Measurements from ENCODE around the gene SERINC2.

The SERINC2 gene

DNA sequence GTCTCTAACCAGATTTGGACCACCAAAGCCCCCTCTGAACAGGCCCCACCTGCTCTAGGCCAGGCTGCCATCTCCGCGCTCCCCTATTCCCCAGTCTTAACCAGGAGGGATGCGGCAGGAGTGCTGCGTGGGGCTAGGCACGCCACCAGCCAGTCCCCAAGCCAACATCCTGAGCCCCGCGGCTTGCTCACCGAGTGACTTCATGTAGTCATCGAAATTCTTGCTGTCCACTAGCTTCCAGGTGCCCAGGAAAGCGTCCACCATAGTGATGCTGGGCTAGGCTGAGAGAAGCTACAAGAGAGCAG is 40.3 kb upstream of the SERINC2 start:
- peak overlapping the region; percentile 37 for H3K23ac ChIP-seq (ENCODE audit: low read depth, low read length, poor library complexity)
- peak overlapping the region; percentile 79 for H3K14ac ChIP-seq (ENCODE audit: low read length)
- H4K8ac ChIP-seq (ENCODE audit: low read depth, low read length): no peak overlapping the region
- H3K27me3 ChIP-seq (ENCODE audit: control insufficient read depth in 3 of 3, insufficient read depth in 3 of 3, low read depth in 1 of 3, low read length in 3 of 3): peaks cover 0 to 8% (median 0%) of the 10 kb centered on the region in 3 experiments
- H3K79me1 ChIP-seq (ENCODE audit: low read depth, low read length): no peaks in the 10 kb centered on the region
- peak overlapping the region; percentile 71 for H3K9ac ChIP-seq (ENCODE audit: low read depth, low read length, poor library complexity)
- peak overlapping the region; percentile 85 for H3K4me2 ChIP-seq (ENCODE audit: insufficient read depth, low read length, poor library complexity, severe bottlenecking)
- H2AK5ac ChIP-seq (ENCODE audit: low read depth, low read length): peak overlapping the region; percentile 59
- peak overlapping the region; percentile 10 for H2BK120ac ChIP-seq (ENCODE audit: low read depth, low read length)
- no peak overlapping the region for H3K4ac ChIP-seq (ENCODE audit: low read length)
- H3K36me3 ChIP-seq (replicated peaks in 1 of 2; ENCODE audit: control insufficient read depth in 2 of 2, insufficient read depth in 2 of 2, low read length in 2 of 2): peaks cover 0 to 14% of the 10 kb centered on the region in 2 donors
- peak overlapping the region; percentile 49 to 75 for H3K4me3 ChIP-seq (ENCODE audit: low read length in 2 of 2)
- H3K27ac ChIP-seq (replicated peaks; ENCODE audit: low read length): no peak overlapping the region
- H3K9me3 ChIP-seq (replicated peaks in 1 of 2; ENCODE audit: control insufficient read depth in 2 of 2, insufficient read depth in 1 of 2, low read depth in 1 of 2, low read length in 2 of 2): no peaks in the 10 kb centered on the region
- no peak overlapping the region for H2BK15ac ChIP-seq (ENCODE audit: low read length)
- DNase-seq (ENCODE audit: low spot score): no peak
- peaks cover 23 to 34% of the 10 kb centered on the region in 2 donors for H3K4me1 ChIP-seq (ENCODE audit: control insufficient read depth in 2 of 2, insufficient read depth in 1 of 2, low read depth in 1 of 2, low read length in 2 of 2)
- no peak overlapping the region for H4K91ac ChIP-seq (ENCODE audit: low read depth, low read length, poor library complexity)
- H3K18ac ChIP-seq (ENCODE audit: low read length): peak overlapping the region; percentile 39
- WGBS, 2 donors (ENCODE audit: extremely low coverage in 2 of 2, insufficient read length in 2 of 2, insufficient replicate concordance in 1 of 2): no CpG with 5 or more reads among the region's 10 CpGs
- peak overlapping the region; percentile 76 for H2BK12ac ChIP-seq (ENCODE audit: low read length)
- H2AFZ ChIP-seq (ENCODE audit: low read length): peak overlapping the region; percentile 87
- no peak overlapping the region for H2BK5ac ChIP-seq (ENCODE audit: low read length)

DNA sequence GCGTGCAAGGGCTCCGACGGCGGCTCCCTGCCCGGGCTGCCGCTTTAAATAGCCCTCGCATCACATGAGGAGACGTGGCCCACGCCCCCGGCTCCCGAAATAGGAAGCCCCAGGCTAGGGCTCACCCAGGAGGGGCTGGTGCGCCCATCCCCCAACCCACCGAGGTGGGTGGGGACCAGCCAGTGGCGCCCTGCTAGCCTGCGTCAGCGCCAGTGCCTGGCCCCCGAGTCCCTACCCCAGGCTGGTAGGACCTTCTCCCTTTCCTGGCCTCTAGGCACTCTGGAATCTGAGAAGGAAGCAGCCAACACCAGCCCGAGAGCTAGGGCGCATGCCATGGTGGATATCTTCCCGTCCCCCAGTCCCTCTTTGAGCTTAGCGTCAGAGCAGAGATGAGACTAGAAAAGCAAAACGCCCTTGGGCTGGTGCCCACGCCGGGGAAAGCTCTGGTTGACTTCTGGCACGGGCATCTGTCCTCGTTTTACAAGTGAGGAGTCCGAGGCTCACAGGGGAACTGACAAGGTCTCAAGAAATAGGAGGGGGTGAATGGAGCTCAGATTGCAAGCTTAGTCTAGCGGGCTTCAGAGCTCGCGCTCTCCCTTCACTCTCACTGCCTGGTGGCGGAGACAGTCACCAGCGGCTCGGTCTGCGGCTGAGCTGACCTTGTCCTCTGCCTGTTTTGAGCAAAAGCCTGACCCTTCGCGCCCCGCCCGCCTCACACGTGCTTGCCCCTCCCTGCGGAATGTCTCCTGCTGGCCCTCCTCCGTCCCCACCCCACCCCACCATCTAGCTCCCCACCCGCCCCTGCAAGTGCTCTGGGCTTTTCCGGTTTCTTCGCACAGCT is 39.7 kb upstream of the SERINC2 start, which contains the start of gene FABP3:
Gene FABP3, minus strand, starts transcription at position 21 of the 841 bp plus-strand sequence. CDS start 62 bp downstream, outside the sequence.
- H4K8ac ChIP-seq (ENCODE audit: low read depth, low read length): no peak within 1 kb of the TSS
- H2AFZ ChIP-seq (ENCODE audit: low read length): peak within 1 kb of the TSS; percentile 87
- H3K18ac ChIP-seq (ENCODE audit: low read length): peak within 1 kb of the TSS; percentile 39
- DNase-seq (ENCODE audit: low spot score): peak; percentile 72
- H2AK5ac ChIP-seq (ENCODE audit: low read depth, low read length): peak within 1 kb of the TSS; percentile 59
- H3K27me3 ChIP-seq (ENCODE audit: control insufficient read depth in 3 of 3, insufficient read depth in 3 of 3, low read depth in 1 of 3, low read length in 3 of 3): peaks cover 0 to 8% (median 0%) of the 10 kb centered on the region in 3 experiments
- peak within 1 kb of the TSS; percentile 76 for H2BK12ac ChIP-seq (ENCODE audit: low read length)
- no peak within 1 kb of the TSS for H2BK15ac ChIP-seq (ENCODE audit: low read length)
- peak within 1 kb of the TSS; percentile 37 for H3K23ac ChIP-seq (ENCODE audit: low read depth, low read length, poor library complexity)
- H3K9me3 ChIP-seq (replicated peaks in 1 of 2; ENCODE audit: control insufficient read depth in 2 of 2, insufficient read depth in 1 of 2, low read depth in 1 of 2, low read length in 2 of 2): no peaks in the 10 kb centered on the region
- peak within 1 kb of the TSS; percentile 10 for H2BK120ac ChIP-seq (ENCODE audit: low read depth, low read length)
- H4K91ac ChIP-seq (ENCODE audit: low read depth, low read length, poor library complexity): no peak within 1 kb of the TSS
- H3K4me1 ChIP-seq (ENCODE audit: control insufficient read depth in 2 of 2, insufficient read depth in 1 of 2, low read depth in 1 of 2, low read length in 2 of 2): peaks cover 23 to 34% of the 10 kb centered on the region in 2 donors
- H3K4me3 ChIP-seq (ENCODE audit: low read length in 2 of 2): peak within 1 kb of the TSS; percentile 49 to 75
- peaks cover 0 to 8% of the 10 kb centered on the region in 2 donors for H3K36me3 ChIP-seq (replicated peaks in 1 of 2; ENCODE audit: control insufficient read depth in 2 of 2, insufficient read depth in 2 of 2, low read length in 2 of 2)
- H2BK5ac ChIP-seq (ENCODE audit: low read length): no peak within 1 kb of the TSS
- no peaks in the 10 kb centered on the region for H3K79me1 ChIP-seq (ENCODE audit: low read depth, low read length)
- no peak within 1 kb of the TSS for H3K4ac ChIP-seq (ENCODE audit: low read length)
- WGBS, 2 donors (ENCODE audit: extremely low coverage in 2 of 2, insufficient read length in 2 of 2, insufficient replicate concordance in 1 of 2): no CpG with 5 or more reads among the region's 44 CpGs
- H3K27ac ChIP-seq (replicated peaks; ENCODE audit: low read length): peak within 1 kb of the TSS; percentile 33
- H3K4me2 ChIP-seq (ENCODE audit: insufficient read depth, low read length, poor library complexity, severe bottlenecking): peak within 1 kb of the TSS; percentile 85
- H3K14ac ChIP-seq (ENCODE audit: low read length): peak within 1 kb of the TSS; percentile 87
- H3K9ac ChIP-seq (ENCODE audit: low read depth, low read length, poor library complexity): peak within 1 kb of the TSS; percentile 71

GRCh38 chr1:31373897-31374486 is 39.0 kb upstream of the SERINC2 start:
- peaks cover 0 to 1% of the 10 kb centered on the region in 2 donors for H3K36me3 ChIP-seq (replicated peaks in 1 of 2; ENCODE audit: control insufficient read depth in 2 of 2, insufficient read depth in 2 of 2, low read length in 2 of 2)
- H3K4me2 ChIP-seq (ENCODE audit: insufficient read depth, low read length, poor library complexity, severe bottlenecking): peak overlapping the region; percentile 65
- no peak overlapping the region for H2BK5ac ChIP-seq (ENCODE audit: low read length)
- H4K91ac ChIP-seq (ENCODE audit: low read depth, low read length, poor library complexity): no peak overlapping the region
- no peak overlapping the region for H2AK5ac ChIP-seq (ENCODE audit: low read depth, low read length)
- no peak overlapping the region for H2BK15ac ChIP-seq (ENCODE audit: low read length)
- no peak for DNase-seq (ENCODE audit: low spot score)
- peaks cover 0 to 8% (median 0%) of the 10 kb centered on the region in 3 experiments for H3K27me3 ChIP-seq (ENCODE audit: control insufficient read depth in 3 of 3, insufficient read depth in 3 of 3, low read depth in 1 of 3, low read length in 3 of 3)
- H3K9me3 ChIP-seq (replicated peaks in 1 of 2; ENCODE audit: control insufficient read depth in 2 of 2, insufficient read depth in 1 of 2, low read depth in 1 of 2, low read length in 2 of 2): no peaks in the 10 kb centered on the region
- no peak overlapping the region for H3K18ac ChIP-seq (ENCODE audit: low read length)
- peak overlapping the region in 1 of 2 donors; percentile 49 for H3K4me3 ChIP-seq (ENCODE audit: low read length in 2 of 2)
- H3K4ac ChIP-seq (ENCODE audit: low read length): no peak overlapping the region
- no peak overlapping the region for H3K23ac ChIP-seq (ENCODE audit: low read depth, low read length, poor library complexity)
- H3K14ac ChIP-seq (ENCODE audit: low read length): no peak overlapping the region
- WGBS, 2 donors (ENCODE audit: extremely low coverage in 2 of 2, insufficient read length in 2 of 2, insufficient replicate concordance in 1 of 2): no CpG with 5 or more reads among the region's 11 CpGs
- no peak overlapping the region for H3K9ac ChIP-seq (ENCODE audit: low read depth, low read length, poor library complexity)
- no peak overlapping the region for H2BK120ac ChIP-seq (ENCODE audit: low read depth, low read length)
- H3K27ac ChIP-seq (replicated peaks; ENCODE audit: low read length): peak overlapping the region; percentile 33
- no peaks in the 10 kb centered on the region for H3K79me1 ChIP-seq (ENCODE audit: low read depth, low read length)
- H3K4me1 ChIP-seq (ENCODE audit: control insufficient read depth in 2 of 2, insufficient read depth in 1 of 2, low read depth in 1 of 2, low read length in 2 of 2): peaks cover 23 to 34% of the 10 kb centered on the region in 2 donors
- no peak overlapping the region for H2BK12ac ChIP-seq (ENCODE audit: low read length)
- H4K8ac ChIP-seq (ENCODE audit: low read depth, low read length): no peak overlapping the region
- H2AFZ ChIP-seq (ENCODE audit: low read length): peak overlapping the region; percentile 87
